ENCODE data around the gene ATP6V0A1.
"Not testable (repeated sequence)": the region's sequence is repeated elsewhere in the genome, so short reads cannot be mapped to it uniquely, and the experiment has no call there.

Gene ATP6V0A1

DNA sequence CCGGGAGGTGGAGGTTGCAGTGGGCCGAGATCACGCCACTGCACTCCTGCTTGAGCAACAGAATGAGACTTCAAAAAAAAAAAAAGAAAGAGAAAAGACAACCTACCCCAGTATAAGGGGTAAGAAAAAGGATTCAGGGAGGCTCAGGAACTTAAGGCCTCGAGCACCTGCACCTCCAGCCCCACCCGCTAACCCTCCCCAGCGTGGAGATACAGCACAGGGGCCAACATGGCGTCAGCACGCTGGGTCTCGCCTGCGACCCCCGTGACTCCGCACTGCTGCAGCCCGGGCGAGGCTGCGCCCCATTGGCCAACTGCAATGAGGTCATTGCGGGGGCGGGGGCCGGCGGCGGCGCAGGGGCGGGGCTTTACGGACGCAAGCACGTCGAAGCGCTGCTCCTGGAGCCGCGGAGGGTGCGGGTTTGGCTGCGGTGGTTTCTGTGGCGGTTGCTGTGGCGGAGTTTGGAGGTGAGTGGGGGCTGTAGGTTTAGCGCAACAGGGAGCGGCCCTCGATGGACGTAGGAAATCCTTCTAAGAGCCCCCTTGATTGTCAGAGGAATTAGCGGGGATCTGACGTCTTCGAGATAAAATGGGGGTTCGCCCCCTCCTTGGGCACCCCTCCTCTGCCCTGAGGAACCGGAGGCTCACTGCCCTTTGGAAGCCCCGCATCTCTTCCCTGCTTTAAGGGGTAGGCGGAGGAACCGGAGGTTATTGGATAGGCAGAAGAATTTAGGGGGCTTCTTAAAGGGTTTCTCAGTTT is at the start of gene ATP6V0A1:
ATP6V0A1 (plus strand) TSS at position 382 of the 759 bp plus-strand sequence. CDS start 2,017 bp downstream, outside the sequence.
- peak; percentile 93 for DNase-seq (ENCODE audit: low read depth)

DNA sequence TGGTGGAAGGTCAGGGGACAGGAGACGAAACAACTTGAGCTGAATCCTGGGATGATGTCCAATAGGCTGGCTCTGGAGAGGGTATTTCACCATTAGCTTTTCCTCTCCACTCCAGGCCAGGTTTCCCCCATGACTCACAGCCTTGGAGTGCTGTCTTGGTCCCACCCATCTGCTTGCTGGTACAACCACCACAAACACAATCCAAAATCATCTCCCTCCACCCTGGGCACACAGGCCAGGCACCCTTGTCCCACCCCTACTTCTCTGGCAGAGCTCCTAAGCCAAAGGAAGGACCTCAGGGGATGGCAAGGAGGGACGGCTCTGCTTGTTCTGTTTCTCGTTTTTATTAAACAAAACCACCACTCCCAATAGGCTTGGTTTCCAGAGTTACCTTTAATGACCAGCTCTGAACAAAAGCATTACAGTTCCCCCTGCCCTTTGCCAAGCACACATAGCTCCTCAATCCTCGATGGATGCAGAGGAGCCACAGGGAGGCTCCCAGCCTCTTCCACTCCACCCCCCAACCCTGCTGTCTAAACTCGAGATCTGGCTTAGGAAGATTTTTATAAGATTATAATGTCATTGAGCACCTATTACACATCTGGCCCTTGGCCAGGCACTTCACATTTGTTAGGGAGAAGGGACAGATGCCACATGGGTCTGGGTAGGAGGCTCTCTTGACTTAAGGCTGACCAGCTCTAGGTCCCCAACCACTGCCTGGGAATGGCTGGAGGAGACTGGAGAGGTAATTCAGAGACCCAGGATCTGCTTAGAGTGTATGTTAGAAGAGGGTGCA is 49.0 kb upstream of the ATP6V0A1 start:
- no peak for DNase-seq (ENCODE audit: low read depth)

DNA sequence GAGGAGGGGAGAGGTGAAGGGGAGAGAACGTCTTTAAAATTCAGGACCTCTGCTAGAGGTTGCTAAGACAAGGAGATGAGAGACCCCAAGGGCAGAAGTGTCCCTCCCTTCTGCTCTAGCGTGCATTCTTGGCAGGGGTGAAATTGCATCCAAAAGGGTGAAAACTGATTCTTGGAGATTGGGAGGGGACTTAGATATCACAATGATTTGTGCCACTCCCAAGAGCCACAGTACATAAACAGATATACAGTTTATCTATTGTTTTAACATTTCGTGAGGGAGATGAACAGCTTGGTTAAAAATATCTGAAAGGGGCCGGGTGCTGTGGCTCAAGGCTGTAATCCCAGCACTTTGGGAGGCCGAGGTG is 48.4 kb upstream of the ATP6V0A1 start:
- DNase-seq (ENCODE audit: low read depth), result no peak

DNA sequence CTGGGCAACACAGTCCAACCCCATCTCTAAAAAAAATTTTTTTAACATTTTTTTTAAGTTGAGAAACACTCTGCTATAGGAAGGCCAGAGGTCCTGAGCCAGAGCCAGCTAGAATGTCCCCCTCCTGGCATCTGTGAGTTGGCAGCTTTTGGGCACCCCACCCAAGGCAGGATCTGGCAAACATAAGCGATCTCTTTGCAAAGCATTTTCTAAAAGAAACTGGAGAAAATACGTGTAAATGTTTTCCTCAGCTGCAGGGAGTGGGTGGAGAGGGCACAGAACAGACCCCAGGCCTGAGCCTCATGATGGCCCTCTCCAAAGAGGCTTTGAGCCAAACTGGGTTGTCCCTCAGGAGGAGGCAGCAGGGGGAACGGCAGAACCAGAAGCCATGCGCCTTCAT is 47.3 kb upstream of the ATP6V0A1 start:
- DNase-seq (ENCODE audit: low read depth), result no peak

DNA sequence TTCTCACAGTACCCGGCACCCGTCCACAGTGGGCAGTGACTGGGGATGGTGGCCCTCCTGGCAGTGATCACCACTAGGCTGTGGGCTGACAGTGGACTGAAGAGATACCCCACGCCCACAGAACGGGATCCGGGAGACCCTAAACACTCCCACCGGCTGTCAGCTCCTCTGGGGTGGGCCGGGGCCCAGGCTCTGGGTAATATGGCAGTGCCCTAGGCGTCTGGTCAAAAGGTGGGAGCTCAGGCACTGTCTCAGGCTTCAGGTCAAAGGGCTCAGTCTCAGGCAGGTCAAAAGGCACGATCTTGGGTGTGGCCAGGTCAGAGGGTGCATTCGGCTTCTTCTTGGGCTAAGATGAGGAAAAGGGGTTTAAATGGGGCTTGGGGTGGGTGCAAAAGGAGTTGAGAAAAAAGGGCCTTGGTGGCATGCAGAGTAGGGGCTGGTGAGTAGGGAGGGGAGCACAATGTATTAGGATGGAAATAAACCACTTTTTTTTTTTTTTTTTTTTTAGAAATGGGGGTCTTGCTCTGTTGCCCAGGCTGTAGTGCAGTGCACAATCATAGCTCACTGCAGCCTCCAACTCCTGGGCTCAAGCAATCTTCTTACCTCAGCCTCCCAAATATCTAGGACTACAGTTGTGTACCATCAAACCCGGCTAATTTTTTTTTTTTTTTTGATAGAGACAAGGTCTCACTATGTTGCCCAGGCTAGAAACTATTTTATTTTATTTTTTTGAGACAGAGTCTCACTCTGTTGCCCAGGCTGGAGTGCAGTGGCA is 46.6 kb upstream of the ATP6V0A1 start:
- no peak for DNase-seq (ENCODE audit: low read depth)

DNA sequence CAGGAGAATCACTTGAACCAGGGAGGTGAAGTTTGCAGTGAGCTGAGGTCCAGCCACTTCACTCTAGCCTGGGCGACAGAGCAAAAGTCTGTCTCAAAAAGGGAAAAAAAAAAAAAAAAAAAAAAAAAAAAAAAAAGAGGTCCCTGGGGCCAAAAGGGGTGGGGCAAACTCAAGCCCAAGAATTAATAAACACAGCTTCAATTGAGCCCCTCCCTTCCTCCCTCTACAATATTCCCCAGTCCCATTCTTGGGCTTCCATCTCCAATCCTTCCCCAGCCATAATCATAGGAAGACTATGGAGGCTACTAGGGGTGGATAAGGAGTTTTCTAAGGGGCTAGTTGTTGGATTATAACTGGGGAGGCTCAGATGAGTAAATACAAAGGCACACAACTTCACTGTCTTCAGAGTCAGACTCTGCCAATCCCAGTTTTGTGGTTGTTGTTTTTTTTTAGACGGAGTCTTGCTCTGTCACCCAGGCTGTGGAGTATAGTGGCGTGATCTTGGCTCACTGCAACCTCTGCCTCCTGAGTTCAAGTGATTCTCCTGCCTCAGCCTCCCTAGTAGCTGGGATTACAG is 45.1 kb upstream of the ATP6V0A1 start:
- no peak for DNase-seq (ENCODE audit: low read depth)

DNA sequence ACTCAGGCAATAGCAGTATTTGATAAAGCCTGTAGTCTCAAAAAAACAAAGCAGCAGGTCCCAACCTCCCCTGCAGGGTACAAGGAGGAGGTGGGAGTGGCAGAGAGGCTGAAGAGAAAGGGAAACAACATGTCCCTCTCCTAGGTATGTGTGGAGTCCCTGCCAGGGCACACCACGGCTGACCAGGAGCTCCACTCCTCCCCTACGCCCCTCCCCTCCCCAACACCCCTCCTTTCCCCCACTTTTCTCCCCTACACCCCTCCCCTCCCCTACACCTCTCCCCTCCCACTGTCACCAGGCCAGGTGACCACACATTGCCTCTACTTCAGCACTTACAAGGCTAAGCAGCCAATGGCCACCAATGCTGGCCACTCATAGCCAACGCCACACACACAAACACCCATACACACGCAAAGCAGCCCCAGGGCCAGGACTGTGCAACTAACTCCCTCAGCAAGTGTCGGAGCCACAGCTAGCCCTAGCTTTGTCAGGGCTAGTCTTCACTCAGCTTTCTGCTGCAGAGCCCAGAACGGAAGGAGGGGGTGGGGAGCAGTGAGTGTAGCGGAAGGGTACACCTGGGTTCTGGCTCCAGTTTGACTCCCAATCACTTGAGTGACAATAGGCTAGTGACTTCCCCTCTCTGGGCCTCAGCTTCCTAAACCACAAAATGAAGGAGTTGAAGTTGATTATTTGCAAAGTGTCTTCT is 43.8 kb upstream of the ATP6V0A1 start:
- DNase-seq (ENCODE audit: low read depth), result peak; percentile 49

DNA sequence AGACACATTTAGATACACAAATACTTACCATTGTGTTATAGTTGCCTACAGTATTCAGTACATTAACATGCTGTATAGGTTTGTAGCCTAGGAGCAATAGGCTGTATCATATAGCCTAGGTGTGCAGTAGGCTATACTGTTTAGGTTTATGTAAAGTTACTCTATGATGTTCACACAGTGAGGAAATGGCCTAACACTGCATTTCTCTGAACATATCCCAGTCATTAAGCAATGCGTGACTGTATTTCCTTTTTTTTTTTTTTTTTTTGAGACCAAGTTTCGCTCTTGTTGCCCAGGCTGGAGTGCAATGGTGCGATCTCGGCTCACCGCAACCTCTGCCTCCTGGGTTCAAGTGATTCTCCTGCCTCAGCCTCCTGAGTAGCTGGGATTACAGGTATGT is 40.7 kb upstream of the ATP6V0A1 start:
- not testable (repeated sequence) for DNase-seq (ENCODE audit: low read depth)

DNA sequence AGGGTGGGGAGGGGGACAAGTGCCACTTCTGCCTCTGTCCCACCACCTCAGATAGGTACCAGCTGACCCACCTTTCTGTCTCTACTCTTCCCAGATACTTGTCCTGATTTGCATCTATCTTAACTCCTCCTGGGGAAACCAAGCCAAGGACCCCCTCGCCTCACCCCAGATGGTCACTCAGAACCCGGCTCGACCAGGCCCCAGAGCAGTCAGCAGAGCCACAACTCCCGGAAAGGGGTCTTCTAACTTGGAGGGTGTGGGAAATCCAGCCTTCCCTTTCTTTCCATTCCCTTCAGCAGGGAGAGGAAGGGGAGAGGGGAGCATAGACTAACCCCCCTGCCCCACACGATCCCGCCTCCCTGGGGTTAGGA is 37.6 kb upstream of the ATP6V0A1 start:
- DNase-seq (ENCODE audit: low read depth), result no peak

DNA sequence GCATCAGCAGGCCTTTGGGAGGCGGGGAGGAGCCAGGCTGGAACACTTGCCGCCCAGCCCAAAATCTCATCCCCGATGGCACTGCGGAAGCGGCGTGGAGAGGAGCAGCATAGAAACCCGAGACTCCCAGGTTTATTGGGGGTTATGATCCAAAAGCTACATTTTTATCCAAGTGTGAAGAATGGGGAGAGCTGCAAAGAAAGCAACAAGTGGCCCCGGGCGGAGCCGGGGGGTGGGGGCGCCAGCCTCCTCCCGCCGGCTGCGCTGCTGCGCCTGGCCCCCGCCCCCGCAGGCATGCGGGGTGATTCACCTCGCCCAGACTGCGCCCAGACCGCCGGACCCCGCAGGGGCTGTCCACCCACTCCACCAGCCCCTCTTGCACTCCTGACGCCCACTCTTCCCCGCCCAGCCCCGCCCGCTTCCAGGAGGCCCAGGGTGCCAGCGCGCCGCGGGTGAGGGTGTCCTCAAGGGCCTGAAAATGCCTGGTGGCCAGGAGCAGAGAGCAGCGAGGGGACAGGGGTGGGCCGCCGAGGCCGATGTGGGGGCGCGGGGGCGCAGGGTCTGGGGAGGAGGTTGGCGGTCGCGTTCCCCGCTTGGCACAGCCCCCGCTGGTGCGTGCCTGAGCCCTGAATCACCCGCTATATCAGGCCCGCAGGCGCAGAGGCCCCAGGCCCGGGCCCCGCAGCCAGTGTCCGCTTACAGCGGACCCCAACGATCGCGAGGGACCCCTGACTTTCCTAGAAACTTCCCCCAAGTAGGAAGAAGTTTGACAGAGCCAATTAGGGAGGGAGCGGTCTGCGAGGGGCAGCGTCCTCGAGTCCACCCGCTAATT is 37.0 kb upstream of the ATP6V0A1 start:
- DNase-seq (ENCODE audit: low read depth), result no peak

DNA sequence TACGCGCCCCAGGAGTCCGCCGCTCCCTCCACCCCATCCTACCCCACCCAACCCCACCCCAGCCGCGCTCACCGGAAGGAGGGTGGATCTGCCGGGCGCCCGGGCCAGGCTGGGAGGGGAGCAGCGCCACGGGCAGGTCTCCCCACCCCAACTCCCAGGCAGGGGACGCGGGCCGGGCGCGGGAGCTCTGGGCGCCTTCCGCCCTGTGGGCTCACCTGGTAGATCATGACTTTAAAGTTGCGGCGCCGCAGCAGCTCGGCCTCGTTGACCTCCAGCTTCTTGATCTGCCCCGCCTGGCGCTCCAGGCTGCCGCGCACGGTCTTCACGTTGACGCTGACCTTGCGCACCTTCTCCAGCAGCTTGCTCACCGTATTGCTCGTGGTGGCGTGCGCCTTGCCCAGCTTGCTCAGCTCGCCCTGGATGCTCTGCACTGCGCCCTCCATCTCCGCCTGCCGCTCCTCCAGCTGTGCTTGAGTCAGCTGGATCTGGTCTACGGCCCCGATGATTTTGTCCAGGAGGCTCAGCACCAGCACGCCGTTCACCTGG is 36.2 kb upstream of the ATP6V0A1 start:
- peak; percentile 33 for DNase-seq (ENCODE audit: low read depth)

DNA sequence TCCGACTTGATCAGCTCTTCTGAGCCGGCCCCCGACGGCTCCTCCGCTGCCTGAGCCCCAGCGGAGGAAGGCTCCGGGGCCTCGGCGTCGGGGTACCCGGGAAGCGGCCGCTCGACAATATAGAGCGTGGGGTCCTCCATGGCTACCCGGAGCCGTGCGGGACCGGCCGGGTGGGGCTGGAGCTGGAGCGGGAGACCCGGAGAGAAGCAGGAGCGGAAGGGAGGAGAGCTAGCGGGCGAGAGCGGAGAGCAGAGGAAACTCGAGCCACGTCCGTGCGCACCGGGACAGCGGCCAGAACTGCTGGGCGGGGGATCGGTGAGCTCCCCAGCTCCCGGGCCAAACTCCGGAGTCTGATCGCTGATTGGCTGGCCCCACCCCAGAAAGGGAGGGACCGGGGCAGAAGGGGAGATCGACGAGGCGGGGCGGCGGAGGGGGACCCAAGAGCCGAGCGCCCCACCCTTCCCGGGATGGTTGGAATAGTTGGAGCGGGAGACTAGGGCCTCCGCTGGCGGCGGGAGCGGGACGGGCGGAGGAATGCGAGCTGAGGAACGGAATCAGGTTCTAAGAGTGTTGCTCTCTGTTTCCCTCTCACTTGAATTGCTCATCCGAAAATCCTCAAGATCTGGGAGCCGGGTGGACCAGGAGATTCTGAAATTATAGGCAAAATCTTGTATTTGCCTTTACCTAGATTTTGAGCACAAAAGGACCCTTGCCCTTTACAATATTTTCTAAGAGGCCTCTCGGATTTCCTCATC is 35.5 kb upstream of the ATP6V0A1 start, which contains the start of gene CAVIN1:
CAVIN1 (minus strand) TSS at position 299 of the 755 bp plus-strand sequence; CDS start at position 140, 159 bp downstream.
- DNase-seq (ENCODE audit: low read depth), result peak; percentile 20

DNA sequence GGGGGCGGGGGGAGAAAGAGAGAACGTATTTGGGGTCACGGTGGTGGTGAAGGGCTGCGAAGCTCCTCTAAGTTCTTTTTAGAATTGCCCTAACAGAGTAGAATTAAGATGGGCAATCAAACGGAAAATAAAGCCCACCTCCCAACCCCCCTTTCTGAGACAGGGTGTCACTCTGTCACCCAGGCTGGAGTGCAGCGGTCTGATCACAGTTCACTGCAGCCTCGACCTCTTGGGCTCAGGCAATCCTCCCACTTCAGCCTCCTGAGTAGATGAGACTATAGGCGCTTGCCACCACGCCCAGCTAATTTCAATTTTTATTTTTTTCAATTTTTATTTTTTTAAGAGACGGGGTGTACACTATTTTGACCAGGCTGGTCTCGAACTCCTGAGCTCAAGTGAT is 34.9 kb upstream of the ATP6V0A1 start:
- no peak for DNase-seq (ENCODE audit: low read depth)

DNA sequence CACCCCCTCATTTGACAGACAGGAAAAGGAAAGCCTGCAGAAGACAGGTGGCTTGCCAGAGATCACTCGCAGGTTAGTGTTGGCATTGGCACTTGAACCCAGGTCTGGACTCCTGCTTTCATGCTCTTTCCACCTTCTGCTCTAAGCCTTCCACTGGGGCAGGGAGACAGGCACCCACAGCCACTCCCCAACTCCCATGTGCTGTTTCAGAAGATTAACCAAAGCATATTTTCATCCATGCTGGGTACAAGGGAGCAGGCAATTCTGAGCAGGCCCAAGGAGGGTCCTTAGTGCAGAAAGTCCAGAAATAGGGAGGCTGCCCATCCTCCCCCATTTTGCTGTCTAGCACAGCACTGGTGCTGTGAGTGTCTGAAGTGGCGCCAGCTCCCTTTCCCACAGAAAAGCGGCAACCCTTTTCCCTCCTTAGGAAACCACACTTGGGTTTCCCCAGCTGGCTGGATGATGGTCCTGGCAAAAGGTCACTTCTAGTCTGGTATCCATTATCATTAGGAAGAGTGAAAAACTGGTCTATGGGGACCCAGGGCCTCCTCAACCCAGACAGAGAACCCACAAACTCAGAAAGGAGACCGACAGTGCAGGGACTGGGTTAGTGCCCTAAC is 33.6 kb upstream of the ATP6V0A1 start:
- no peak for DNase-seq (ENCODE audit: low read depth)

DNA sequence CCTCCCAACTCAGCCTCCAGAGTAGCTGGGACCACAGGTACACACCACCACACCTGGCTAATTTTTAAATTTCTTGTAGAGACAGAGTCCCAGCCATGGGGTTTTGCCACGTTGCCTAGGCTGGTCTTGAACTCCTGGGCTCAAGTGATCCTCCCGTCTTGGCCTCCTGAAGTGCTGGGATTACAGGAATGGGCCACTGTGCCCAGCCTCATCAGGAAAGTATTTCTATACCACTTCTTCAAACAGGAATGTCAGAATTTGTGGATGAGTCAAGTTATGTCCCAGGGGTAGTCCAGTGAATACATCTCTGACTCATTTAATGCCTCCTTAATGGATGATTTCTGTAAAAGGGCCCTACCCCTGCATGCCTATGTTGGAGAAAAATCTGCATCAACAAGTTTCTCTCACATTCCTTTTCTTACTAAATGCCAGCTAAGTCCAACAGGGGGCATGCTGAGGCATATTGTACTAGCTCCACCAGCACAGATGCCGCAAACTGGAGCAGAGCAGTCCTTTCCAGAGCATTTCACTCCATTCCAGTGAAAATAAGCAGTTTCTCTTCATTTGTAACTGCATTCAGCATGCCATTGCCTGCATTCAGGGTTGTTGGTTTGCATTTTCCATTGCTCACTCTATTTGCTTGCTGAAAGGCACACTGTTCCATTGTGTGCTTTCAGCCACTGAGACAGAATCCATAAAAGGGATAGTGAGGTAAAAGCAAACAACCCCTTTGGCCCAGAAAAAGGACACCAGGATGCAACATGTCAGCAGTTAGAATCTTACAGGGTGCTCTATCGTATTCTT is 30.3 kb upstream of the ATP6V0A1 start:
- DNase-seq (ENCODE audit: low read depth), result no peak

DNA sequence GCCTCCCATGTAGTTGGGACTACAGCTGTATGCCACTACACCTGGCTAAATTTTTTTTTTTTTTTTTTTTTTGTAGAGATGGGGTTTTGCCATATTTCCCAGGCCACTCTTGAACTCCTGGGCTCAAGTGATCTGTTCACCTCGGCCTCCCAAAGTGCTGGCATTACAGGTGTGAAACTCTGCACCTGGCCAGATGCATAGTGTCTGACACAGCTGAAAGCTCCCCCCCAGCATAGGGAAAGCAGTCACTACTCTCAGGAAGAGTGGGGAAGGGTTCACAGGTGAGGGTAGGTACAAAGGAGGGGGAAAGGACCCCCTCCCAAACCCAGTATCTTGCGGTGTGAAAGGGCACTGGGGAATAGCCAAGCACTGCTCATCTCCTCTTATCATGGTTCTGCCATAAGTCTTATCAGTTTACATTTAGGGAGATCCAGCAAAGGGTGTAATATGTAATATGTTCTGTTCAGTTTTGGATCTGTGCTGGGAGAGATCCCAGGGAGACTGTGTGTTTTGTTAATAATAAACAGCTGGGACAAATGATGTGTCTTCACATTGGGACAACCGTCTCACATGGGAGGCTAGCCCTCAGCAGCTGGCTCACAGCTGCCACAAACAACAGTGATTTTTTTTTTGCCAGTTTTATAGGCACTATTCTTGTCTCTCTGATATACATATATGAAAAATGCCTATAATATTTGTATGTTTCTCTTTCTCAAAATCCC is 28.8 kb upstream of the ATP6V0A1 start:
- no peak for DNase-seq (ENCODE audit: low read depth)

DNA sequence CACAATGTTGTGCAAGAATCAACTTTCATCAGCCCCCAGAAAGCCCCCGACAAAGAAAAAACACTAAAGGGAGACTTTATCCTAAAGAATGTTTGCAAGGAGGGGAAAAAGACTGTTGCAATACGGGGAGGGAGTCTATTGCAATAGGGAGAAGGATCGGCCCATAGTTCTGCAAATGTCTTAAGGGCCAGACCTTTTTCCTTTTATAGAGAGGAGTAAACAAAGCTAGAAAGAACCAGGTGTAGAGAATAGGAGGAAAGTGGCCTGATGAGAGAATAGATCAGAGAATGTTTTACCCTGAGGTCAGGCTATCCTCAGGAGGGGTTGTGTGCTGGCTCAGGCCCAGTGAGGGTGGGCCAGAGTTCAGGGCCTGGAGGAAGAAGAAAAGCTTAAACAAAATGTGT is 26.9 kb upstream of the ATP6V0A1 start:
- no peak for DNase-seq (ENCODE audit: low read depth)

DNA sequence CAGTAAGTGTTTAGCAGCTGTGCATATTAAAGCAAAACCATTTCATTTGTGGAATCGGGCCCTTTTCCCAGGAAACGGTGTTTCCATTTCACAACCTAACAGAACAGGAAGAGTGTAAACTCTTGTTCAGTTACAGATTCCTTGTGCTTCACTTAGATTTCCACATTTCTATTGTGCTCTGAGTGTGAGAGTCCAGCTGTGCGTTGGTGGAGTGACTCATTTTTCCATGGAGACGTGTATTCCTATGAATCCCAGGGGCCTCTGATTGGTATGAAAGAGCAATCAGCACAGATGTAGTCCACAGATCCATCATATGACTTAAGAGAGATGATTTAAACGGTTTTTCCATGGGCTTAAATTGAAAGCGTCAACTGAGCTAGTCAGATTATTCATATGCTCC is 22.3 kb upstream of the ATP6V0A1 start:
- no peak for DNase-seq (ENCODE audit: low read depth)

All from activated T-cell treated with anti-CD3 and anti-CD28 coated beads for 48 hours (primary cell).